ENCODE data around the gene SLC39A10. TPM values are rescaled to one million over a fixed set of nuclear protein-coding genes. Genes with fewer than 3 reads are reported as not detected.

SLC39A10 gene
- total RNA-seq, 1 donor from 2014 or later, result 52.3 TPM

- Mint-ChIP-seq H3K36me3 (ENCODE audit: low read depth) (no peaks in the 10 kb centered on the region), H3K9me3 (no peaks in the 10 kb centered on the region), H3K27ac (peak overlapping the region; percentile 99), H3K4me3 (peak overlapping the region; percentile 76), H3K27me3 (no peaks in the 10 kb centered on the region), H3K4me1 (peaks cover 76% of the 10 kb centered on the region)
- ATAC-seq (ENCODE audit: low read depth), result peak; percentile 21
- DNase-seq, result no peak
- intact Hi-C loops (cut with micrococcal nuclease), result loop anchor here (1.0 to 10.0 kb wide), 8 partner anchors 9 to 1865 kb away; partner anchors contain the start of genes CCDC150, COQ10B and MOB4
- ChIA-PET CTCF (interaction anchor here (0.9 to 3.3 kb wide), 3 partner anchors 10 to 116 kb away, joined by 4 to 20 read pairs (median 4); no protein-coding TSS in a partner anchor), POLR2A (interaction anchor here (0.7 to 4.7 kb wide), 14 partner anchors 9 to 151 kb away, joined by 3 to 54 read pairs (median 6); partner anchors contain the start of gene SLC39A10)
- no peak for TF ChIP-seq CTCF (IDR thresholded peaks at IDR 0.05)
Observed at GRCh38 chr2:195649629-195650190, 7.3 kb upstream of the SLC39A10 start.

GRCh38 chr2:195651046-195651445 is 6.0 kb upstream of the SLC39A10 start:
- POLR2A ChIA-PET, result interaction anchor here (0.6 to 4.7 kb wide), 13 partner anchors 7 to 1849 kb away, joined by 3 to 54 read pairs (median 4); partner anchors contain the start of genes HSPD1, HSPE1 and SLC39A10

DNA sequence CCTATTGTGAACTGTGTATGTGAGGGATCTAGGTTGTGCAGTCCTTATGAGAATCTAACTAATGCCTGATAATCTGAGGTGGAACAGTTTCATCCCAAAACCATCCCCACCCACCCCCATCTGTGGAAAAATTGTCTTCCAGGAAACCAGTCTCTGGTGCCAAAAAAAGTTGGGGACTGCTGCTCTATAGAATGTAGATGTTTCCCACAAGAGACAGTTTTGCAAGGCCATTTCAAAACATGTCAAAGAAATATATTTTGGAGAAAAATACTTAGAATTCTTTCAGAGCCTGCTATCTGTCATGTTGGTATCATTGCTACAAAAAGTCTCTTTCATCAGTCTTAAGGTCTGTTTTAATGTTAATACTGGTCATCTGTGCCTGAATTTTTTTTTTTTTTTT is 4.1 kb upstream of the SLC39A10 start:
- Mint-ChIP-seq H3K9me3 (no peaks in the 10 kb centered on the region), H3K27me3 (no peaks in the 10 kb centered on the region), H3K36me3 (ENCODE audit: low read depth) (peaks cover 9% of the 10 kb centered on the region), H3K4me3 (no peak overlapping the region), H3K4me1 (peaks cover 79% of the 10 kb centered on the region), H3K27ac (peak overlapping the region; percentile 65)
- POLR2A ChIA-PET, result interaction anchor here (0.7 to 2.8 kb wide), 2 partner anchors 92 to 667 kb away, joined by 3 to 12 read pairs; no protein-coding TSS in a partner anchor
- DNase-seq (no peak), ATAC-seq (ENCODE audit: low read depth) (no peak)
- CTCF ChIA-PET, result no interaction called here
- intact Hi-C loops (cut with micrococcal nuclease), result loop anchor here (10.0 kb wide), 4 partner anchors 982 to 1862 kb away; partner anchors contain the start of genes CCDC150, COQ10B and MOB4
- no peak for TF ChIP-seq CTCF (IDR thresholded peaks at IDR 0.05)

More at GRCh38 chr2:195651046-195651445, 6.0 kb upstream of the SLC39A10 start:
- DNase-seq (no peak), ATAC-seq (ENCODE audit: low read depth) (no peak)
- Mint-ChIP-seq H3K27ac (peak overlapping the region; percentile 99), H3K36me3 (ENCODE audit: low read depth) (no peaks in the 10 kb centered on the region), H3K4me1 (peaks cover 80% of the 10 kb centered on the region), H3K4me3 (peak overlapping the region; percentile 76), H3K27me3 (no peaks in the 10 kb centered on the region), H3K9me3 (no peaks in the 10 kb centered on the region)
- intact Hi-C loops (cut with micrococcal nuclease), result loop anchor here (2.0 to 10.0 kb wide), 5 partner anchors 592 to 1864 kb away; partner anchors contain the start of genes CCDC150, COQ10B and MOB4
- TF ChIP-seq CTCF (IDR thresholded peaks at IDR 0.05), result no peak
- CTCF ChIA-PET, result interaction anchor here (0.7 to 3.3 kb wide), 4 partner anchors 9 to 1529 kb away, joined by 4 to 20 read pairs (median 6); no protein-coding TSS in a partner anchor

- ATAC-seq (ENCODE audit: low read depth), result peak; percentile 45
- no peak for DNase-seq
- intact Hi-C loops (cut with micrococcal nuclease), result loop anchor here (5.0 to 10.0 kb wide), 6 partner anchors 516 to 1858 kb away; partner anchors contain the start of genes CCDC150, COQ10B, MOB4 and STK17B
- no peaks in the 10 kb centered on the region for H3K9me3 Mint-ChIP-seq
- H3K27me3 Mint-ChIP-seq, result no peaks in the 10 kb centered on the region
- ChIA-PET CTCF (interaction anchor here (0.7 to 5.5 kb wide), 9 partner anchors 11 to 158 kb away, joined by 3 to 221 read pairs (median 3); no protein-coding TSS in a partner anchor), POLR2A (interaction anchor here (0.6 to 5.7 kb wide), 32 partner anchors 7 to 1859 kb away, joined by 3 to 202 read pairs (median 6); partner anchors contain the start of genes DNAH7, HSPD1, HSPE1 and STK17B)
- TF ChIP-seq CTCF (IDR thresholded peaks at IDR 0.05), result no peak
- H3K36me3 Mint-ChIP-seq (ENCODE audit: low read depth), result peaks cover 22% of the 10 kb centered on the region
- H3K27ac Mint-ChIP-seq, result peak overlapping the region; percentile 99
- H3K4me3 Mint-ChIP-seq, result peak overlapping the region; percentile 98
- peaks cover 69% of the 10 kb centered on the region for H3K4me1 Mint-ChIP-seq
Observed at GRCh38 chr2:195656161-195656858, 716 bp upstream of the SLC39A10 start.
